ENCODE data around the gene MUC22. TPM values are rescaled to one million over a fixed set of nuclear protein-coding genes. Genes with fewer than 3 reads are reported as not detected.
"Not testable (repeated sequence)": the region's sequence is repeated elsewhere in the genome, so short reads cannot be mapped to it uniquely, and the experiment has no call there.

Gene MUC22
- total RNA-seq, 2 experiments from 2014 or later, result not detected

DNA sequence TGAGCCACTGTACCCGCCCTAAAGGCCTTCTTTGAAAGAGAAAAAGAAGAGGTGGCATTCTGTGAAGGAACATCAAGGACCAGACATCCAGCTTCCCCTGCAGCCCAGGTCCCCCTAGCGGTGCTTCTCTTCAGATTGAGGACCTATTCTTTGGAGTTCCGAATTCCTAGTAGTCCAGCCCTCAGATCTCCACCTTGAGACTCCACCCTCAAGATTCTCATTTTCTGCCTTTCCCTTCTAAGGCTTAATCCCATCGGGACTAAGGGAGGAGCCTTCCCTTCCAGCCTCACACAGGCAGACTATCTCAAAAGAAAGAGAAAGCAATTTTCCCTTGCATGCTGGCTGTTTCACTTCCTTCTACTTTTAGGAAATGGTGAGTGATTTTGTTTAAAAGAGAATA, 32.5 kb downstream of the MUC22 start:
- Mint-ChIP-seq H3K27me3 (ENCODE audit: low read depth) (peaks cover 14% of the 10 kb centered on the region), H3K4me3 (no peak overlapping the region), H3K27ac (no peak overlapping the region), H3K36me3 (ENCODE audit: low read depth) (no peaks in the 10 kb centered on the region), H3K4me1 (ENCODE audit: low read depth) (peaks cover 2% of the 10 kb centered on the region), H3K9me3 (ENCODE audit: insufficient read depth) (no peaks in the 10 kb centered on the region)
- peak; percentile 40 for DNase-seq
- CTCF ChIA-PET, result interaction anchor here (0.7 to 3.3 kb wide), 2 partner anchors 19 to 128 kb away, joined by 3 to 26 read pairs; partner anchors contain the start of gene VARS2
- POLR2A ChIA-PET, result no interaction called here
- ATAC-seq, result no peak

GRCh38 chr6:31048099-31048498, 37.8 kb downstream of the MUC22 start:
- ChIA-PET CTCF (interaction anchor here (1.0 to 2.0 kb wide), 3 partner anchors 39 to 134 kb away, joined by 3 to 7 read pairs (median 3); partner anchors contain the start of gene VARS2), POLR2A (no interaction called here)
- ATAC-seq, result no peak

GRCh38 chr6:31049518-31049917, 39.2 kb downstream of the MUC22 start:
- Mint-ChIP-seq H3K4me3 (no peak overlapping the region), H3K36me3 (ENCODE audit: low read depth) (no peaks in the 10 kb centered on the region), H3K9me3 (ENCODE audit: insufficient read depth) (no peaks in the 10 kb centered on the region), H3K4me1 (ENCODE audit: low read depth) (no peaks in the 10 kb centered on the region), H3K27me3 (ENCODE audit: low read depth) (peaks cover 38% of the 10 kb centered on the region), H3K27ac (no peak overlapping the region)
- ChIA-PET CTCF (interaction anchor here (0.5 to 3.4 kb wide), 4 partner anchors 31 to 779 kb away, joined by 3 to 12 read pairs (median 4); no protein-coding TSS in a partner anchor), POLR2A (no interaction called here)
- DNase-seq (no peak), ATAC-seq (no peak)

More at GRCh38 chr6:31048099-31048498, 37.8 kb downstream of the MUC22 start:
- Mint-ChIP-seq H3K9me3 (ENCODE audit: insufficient read depth) (no peaks in the 10 kb centered on the region), H3K4me3 (no peak overlapping the region), H3K27me3 (ENCODE audit: low read depth) (peaks cover 30% of the 10 kb centered on the region), H3K4me1 (ENCODE audit: low read depth) (no peaks in the 10 kb centered on the region), H3K27ac (no peak overlapping the region), H3K36me3 (ENCODE audit: low read depth) (no peaks in the 10 kb centered on the region)
- no peak for DNase-seq

DNA sequence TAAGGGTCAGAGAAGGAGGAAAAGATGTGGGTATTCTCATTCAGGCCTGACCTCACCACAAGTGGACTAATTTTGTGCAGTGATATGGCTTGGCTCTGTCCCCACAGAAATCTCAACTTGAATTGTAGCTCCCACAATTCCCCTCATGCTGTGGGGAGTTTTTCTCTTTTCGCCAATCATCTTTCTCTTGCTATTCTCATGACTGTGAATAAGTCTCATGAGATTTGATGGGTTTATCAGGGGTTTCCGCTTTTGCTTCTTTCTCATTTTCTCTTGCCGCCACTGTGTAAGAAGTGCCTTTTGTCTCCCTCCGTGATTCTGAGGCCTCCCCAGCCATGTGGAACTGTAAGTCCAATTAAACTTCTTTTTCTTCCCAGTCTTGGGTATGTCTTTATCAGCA, 42.9 kb downstream of the MUC22 start:
- H3K27ac Mint-ChIP-seq; H3K36me3 Mint-ChIP-seq (ENCODE audit: low read depth); H3K4me1 Mint-ChIP-seq (ENCODE audit: low read depth); ATAC-seq; H3K4me3 Mint-ChIP-seq; POLR2A ChIA-PET; H3K9me3 Mint-ChIP-seq (ENCODE audit: insufficient read depth); DNase-seq: not testable (repeated sequence)
- H3K27me3 Mint-ChIP-seq (ENCODE audit: low read depth), result peaks cover 42% of the 10 kb centered on the region
- CTCF ChIA-PET, result interaction anchor here (1.3 to 1.4 kb wide), 2 partner anchors 9 to 34 kb away, joined by 3 to 6 read pairs; no protein-coding TSS in a partner anchor

DNA sequence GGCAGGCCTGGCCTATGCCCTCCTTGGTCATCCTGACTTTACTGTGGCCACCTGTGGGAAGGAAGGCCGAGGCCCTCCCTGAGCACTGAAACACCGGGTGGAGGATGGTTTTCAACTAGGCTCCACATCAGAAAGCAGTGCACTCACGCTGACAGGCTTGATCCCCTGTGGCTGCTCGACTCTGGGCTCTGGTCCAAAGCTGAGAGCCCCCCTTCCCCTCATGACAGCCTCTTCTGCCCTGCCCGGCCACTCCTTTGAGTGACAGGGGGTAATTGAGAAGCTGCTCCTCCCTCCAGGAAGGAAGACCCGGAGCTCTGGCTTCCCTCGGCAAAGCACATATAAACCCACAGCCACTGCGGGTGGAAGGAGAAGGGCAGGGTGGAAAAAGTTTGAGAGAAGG, 43.6 kb downstream of the MUC22 start:
- H3K4me1 Mint-ChIP-seq (ENCODE audit: low read depth), result no peaks in the 10 kb centered on the region
- DNase-seq, result no peak
- POLR2A ChIA-PET, result no interaction called here

DNA sequence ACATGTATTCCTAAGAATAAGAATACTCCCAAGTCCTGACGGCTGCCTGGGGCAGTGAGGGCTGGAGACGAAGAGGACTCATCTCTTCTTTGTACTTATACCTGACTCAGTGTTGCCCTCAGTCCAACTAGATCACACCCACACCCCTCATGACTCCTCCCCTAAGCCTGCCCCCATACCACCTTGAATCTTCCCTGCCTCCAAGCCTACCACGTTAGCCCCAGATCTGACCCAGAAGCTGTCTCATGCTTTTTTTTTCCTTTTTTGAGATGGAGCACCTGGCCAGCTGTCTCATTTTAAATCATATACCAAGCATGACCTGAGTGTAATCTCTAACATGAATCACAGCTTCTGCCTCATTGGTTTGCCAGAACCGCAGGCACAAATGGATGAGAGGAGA, 45.2 kb downstream of the MUC22 start:
- DNase-seq (no peak), ATAC-seq (no peak)
- Mint-ChIP-seq H3K9me3 (ENCODE audit: insufficient read depth) (no peaks in the 10 kb centered on the region), H3K4me1 (ENCODE audit: low read depth) (no peaks in the 10 kb centered on the region), H3K27ac (no peak overlapping the region), H3K27me3 (ENCODE audit: low read depth) (peaks cover 36% of the 10 kb centered on the region), H3K4me3 (no peak overlapping the region), H3K36me3 (ENCODE audit: low read depth) (no peaks in the 10 kb centered on the region)
- ChIA-PET POLR2A (interaction anchor here (0.6 kb wide), 1 partner anchor 637 kb away, joined by 3 read pairs; no protein-coding TSS in a partner anchor), CTCF (interaction anchor here (0.8 to 1.0 kb wide), 2 partner anchors 11 to 74 kb away, joined by 3 read pairs; no protein-coding TSS in a partner anchor)

More for the DNA sequence above, 43.6 kb downstream of the MUC22 start:
- no peak overlapping the region for H3K4me3 Mint-ChIP-seq
- no peak overlapping the region for H3K27ac Mint-ChIP-seq
- H3K36me3 Mint-ChIP-seq (ENCODE audit: low read depth), result no peaks in the 10 kb centered on the region
- ATAC-seq, result no peak
- H3K9me3 Mint-ChIP-seq (ENCODE audit: insufficient read depth), result no peaks in the 10 kb centered on the region
- CTCF ChIA-PET, result interaction anchor here (1.4 kb wide), 1 partner anchor 10 kb away, joined by 3 read pairs; no protein-coding TSS in a partner anchor
- H3K27me3 Mint-ChIP-seq (ENCODE audit: low read depth), result peaks cover 39% of the 10 kb centered on the region

DNA sequence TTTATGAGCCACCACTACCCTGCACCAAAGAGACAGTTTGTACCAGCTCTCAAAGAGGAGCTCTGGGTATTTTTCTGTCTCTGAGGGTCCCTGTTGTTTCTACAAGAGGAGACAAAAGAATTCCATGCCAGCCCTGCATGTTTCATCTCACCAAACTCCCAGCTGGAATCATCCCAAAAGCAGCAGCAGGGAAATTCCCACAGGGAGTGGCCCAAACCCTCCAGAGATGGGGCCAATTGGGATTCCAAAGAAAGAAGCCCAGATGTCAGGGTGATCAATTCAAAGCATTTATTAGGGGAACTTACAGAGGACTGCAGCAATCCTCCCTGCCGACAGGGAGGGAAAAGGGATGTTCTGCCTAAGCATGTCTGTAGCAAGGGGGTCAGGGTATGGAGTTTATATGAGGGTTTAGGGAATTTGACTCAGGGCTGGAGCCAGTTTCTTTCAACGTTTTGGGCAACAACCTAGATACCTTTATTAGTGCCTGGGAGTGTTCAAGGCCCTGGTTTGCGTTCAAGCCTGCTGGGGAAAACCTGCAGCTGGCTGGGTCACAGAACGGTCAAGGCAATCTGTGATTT, 47.2 kb downstream of the MUC22 start:
- POLR2A ChIA-PET, result no interaction called here

DNA sequence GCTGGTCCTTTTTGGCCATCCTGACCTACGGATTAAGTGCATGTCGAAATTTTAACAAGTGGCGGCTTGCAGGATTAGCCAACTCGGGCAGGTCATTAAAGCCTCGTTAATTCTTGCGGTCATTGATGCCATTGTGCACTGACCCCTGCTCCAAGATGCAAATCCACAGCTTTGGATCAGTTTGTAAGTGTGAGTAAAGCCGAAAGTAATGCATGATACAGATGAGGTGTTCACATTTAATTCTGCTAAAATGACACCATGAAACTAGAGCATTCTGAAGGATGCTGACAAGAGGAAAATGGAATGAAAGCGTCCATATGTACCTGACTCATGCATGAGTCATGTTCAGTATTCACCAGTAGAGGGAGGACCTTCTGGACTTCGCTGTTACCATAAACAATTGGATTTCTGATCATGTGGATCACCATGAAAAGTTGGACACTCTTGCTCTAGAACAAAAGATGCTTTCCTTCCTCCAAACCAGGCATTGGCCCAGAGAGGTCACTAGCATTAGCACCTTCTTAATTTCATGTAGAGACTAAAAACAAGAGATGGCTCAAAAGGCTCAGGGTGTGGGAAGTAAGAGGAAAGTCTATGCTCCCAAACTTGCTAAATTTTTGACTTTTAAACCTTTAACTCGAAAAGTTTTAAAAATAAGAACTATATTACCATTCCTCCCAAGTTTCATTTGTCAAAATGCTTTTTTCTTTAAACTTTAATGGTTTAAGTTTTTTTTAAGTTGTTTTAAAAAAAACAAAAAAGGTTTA, 48.0 kb downstream of the MUC22 start:
- ChIA-PET POLR2A (no interaction called here), CTCF (interaction anchor here (1.0 kb wide), 1 partner anchor 10 kb away, joined by 4 read pairs; no protein-coding TSS in a partner anchor)
- ATAC-seq, result no peak
- no peak for DNase-seq
- peaks cover 30% of the 10 kb centered on the region for H3K27me3 Mint-ChIP-seq (ENCODE audit: low read depth)
- no peaks in the 10 kb centered on the region for H3K36me3 Mint-ChIP-seq (ENCODE audit: low read depth)
- no peak overlapping the region for H3K4me3 Mint-ChIP-seq
- no peak overlapping the region for H3K27ac Mint-ChIP-seq
- no peaks in the 10 kb centered on the region for H3K9me3 Mint-ChIP-seq (ENCODE audit: insufficient read depth)
- no peaks in the 10 kb centered on the region for H3K4me1 Mint-ChIP-seq (ENCODE audit: low read depth)

More for the DNA sequence above, 47.2 kb downstream of the MUC22 start:
- Mint-ChIP-seq H3K4me1 (ENCODE audit: low read depth) (no peaks in the 10 kb centered on the region), H3K27ac (no peak overlapping the region), H3K9me3 (ENCODE audit: insufficient read depth) (no peaks in the 10 kb centered on the region), H3K4me3 (no peak overlapping the region), H3K27me3 (ENCODE audit: low read depth) (peaks cover 34% of the 10 kb centered on the region), H3K36me3 (ENCODE audit: low read depth) (no peaks in the 10 kb centered on the region)
- CTCF ChIA-PET, result interaction anchor here (1.0 kb wide), 2 partner anchors 11 to 30 kb away, joined by 3 to 4 read pairs; no protein-coding TSS in a partner anchor
- no peak for DNase-seq
- no peak for ATAC-seq

DNA sequence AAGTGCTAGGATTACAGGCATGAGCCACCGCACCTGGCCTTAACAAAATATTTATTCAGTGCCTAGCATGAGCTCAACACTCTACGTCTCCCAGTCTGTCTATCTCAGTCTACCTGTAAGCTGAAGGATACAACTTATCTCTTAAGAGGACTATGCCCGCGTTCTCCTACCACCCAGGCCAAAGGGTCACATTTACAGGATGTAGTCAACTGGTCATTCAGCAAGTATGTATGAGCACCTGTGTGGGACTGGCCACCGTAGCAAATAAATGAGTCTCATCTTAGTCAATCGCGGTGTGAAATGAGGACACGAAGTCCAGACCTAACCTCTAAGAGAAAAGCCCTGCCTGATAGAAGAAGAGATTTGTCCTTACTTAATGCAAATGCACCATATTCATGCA, 49.9 kb downstream of the MUC22 start:
- H3K27ac Mint-ChIP-seq, result no peak overlapping the region
- ChIA-PET CTCF (interaction anchor here (0.7 to 1.2 kb wide), 3 partner anchors 10 to 144 kb away, joined by 3 read pairs; no protein-coding TSS in a partner anchor), POLR2A (no interaction called here)
- ATAC-seq, result no peak
- no peaks in the 10 kb centered on the region for H3K36me3 Mint-ChIP-seq (ENCODE audit: low read depth)
- no peak overlapping the region for H3K4me3 Mint-ChIP-seq
- H3K27me3 Mint-ChIP-seq (ENCODE audit: low read depth), result peaks cover 20% of the 10 kb centered on the region
- no peaks in the 10 kb centered on the region for H3K9me3 Mint-ChIP-seq (ENCODE audit: insufficient read depth)
- no peak for DNase-seq
- H3K4me1 Mint-ChIP-seq (ENCODE audit: low read depth), result no peaks in the 10 kb centered on the region

DNA sequence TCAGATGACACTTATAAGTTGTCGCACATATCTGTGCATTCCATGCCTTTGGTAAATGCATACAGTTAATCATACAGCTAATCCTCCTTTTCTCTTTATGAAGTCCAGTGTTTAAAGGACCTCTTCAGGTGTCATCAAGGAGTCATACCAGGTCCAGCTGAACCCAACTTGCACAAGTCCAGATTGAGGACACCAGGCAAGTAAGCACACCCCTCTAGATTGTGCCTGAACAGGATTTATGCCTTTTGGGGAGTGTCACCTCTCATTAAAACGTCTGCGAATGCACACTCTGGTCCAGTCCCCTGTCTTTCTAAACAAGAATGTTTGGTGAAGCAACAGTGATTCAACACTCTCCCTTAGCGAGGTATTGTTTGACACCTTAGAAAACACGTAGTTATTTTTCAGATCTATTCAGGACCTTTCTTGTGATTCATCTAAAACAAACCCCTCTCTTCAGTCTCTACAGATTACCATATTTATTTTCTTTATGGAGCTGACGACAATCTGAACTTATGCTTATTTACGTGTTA, 53.7 kb downstream of the MUC22 start:
- ChIA-PET POLR2A (no interaction called here), CTCF (interaction anchor here (1.3 kb wide), 1 partner anchor 16 kb away, joined by 10 read pairs; no protein-coding TSS in a partner anchor)
- H3K36me3 Mint-ChIP-seq (ENCODE audit: low read depth), result no peaks in the 10 kb centered on the region
- H3K9me3 Mint-ChIP-seq (ENCODE audit: insufficient read depth), result no peaks in the 10 kb centered on the region
- H3K4me1 Mint-ChIP-seq (ENCODE audit: low read depth), result no peaks in the 10 kb centered on the region
- DNase-seq (no peak), ATAC-seq (no peak)
- peaks cover 16% of the 10 kb centered on the region for H3K27me3 Mint-ChIP-seq (ENCODE audit: low read depth)
- H3K27ac Mint-ChIP-seq, result no peak overlapping the region
- H3K4me3 Mint-ChIP-seq, result no peak overlapping the region

- ATAC-seq, result no peak
- ChIA-PET POLR2A (no interaction called here), CTCF (no interaction called here)
- H3K9me3 Mint-ChIP-seq (ENCODE audit: insufficient read depth), result no peaks in the 10 kb centered on the region
- no peaks in the 10 kb centered on the region for H3K4me1 Mint-ChIP-seq (ENCODE audit: low read depth)
- H3K36me3 Mint-ChIP-seq (ENCODE audit: low read depth), result no peaks in the 10 kb centered on the region
- DNase-seq, result no peak
- no peak overlapping the region for H3K4me3 Mint-ChIP-seq
- no peak overlapping the region for H3K27ac Mint-ChIP-seq
- peaks cover 16% of the 10 kb centered on the region for H3K27me3 Mint-ChIP-seq (ENCODE audit: low read depth)
Measured at GRCh38 chr6:31065556-31065955, 55.3 kb downstream of the MUC22 start.

DNA sequence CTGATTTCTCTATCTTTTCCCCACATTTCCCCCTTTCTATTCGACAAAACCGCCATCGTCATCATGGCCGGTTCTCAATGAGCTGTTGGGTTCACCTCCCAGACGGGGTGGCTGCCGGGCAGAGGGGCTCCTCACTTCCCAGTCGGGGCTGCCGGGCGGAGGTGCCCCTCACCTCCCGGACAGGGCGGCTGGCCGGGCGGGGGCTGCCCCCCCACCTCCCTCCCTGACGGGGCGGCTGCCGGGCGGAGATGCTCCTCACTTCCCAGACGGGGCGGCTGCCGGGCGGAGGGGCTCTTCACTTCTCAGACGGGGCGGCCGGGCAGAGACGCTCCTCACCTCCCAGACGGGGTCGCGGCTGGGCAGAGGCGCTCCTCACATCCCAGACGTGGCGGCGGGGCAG, 56.8 kb downstream of the MUC22 start:
- POLR2A ChIA-PET; H3K27ac Mint-ChIP-seq; H3K9me3 Mint-ChIP-seq (ENCODE audit: insufficient read depth); ATAC-seq; H3K36me3 Mint-ChIP-seq (ENCODE audit: low read depth); DNase-seq; H3K4me3 Mint-ChIP-seq; H3K4me1 Mint-ChIP-seq (ENCODE audit: low read depth); CTCF ChIA-PET: not testable (repeated sequence)
- H3K27me3 Mint-ChIP-seq (ENCODE audit: low read depth), result peaks cover 20% of the 10 kb centered on the region
